PC-3 (cell line): ENCODE data around the gene PAM16. TPM values are rescaled to one million over a fixed set of nuclear protein-coding genes. Genes with fewer than 3 reads are reported as not detected.

Source experiments
- ATAC-seq: fragments of 200-7000 bp; cut with Tn5 transposase; 2 replicates; pipeline ENCODE4 v1.9.1; 2020; ENCODE audit warnings: mild to moderate bottlenecking, moderate library complexity
- BruUV-seq: library from RNA; stranded (reverse); fragments of 400-500 nt; replicated peaks from 2 replicates; lab custom pipeline; 2021; lab: Mats Ljungman, UMichigan
- CTCF ChIA-PET: fragments of 300-600 bp; sonication (Branson Sonifier 250); formaldehyde crosslinking; loops from one replicate; lab custom pipeline; 2022; ENCODE audit warnings: antibody characterized with exemption; lab: Charles Lee
- POLR2A ChIA-PET: fragments of 300-600 bp; sonication (Branson Sonifier 250); formaldehyde crosslinking; loops from one replicate; lab custom pipeline; 2022; ENCODE audit warnings: antibody characterized with exemption; ENCODE audit not compliant: unreplicated experiment; lab: Charles Lee
- DNase-seq: peaks from one replicate; pipeline ENCODE4 v3.0.0-alpha.2; 2015
- H2AFZ ChIP-seq: fragments of 300-600 bp; sonication (generic); 2 replicates; pipeline ENCODE4 v1.6.0; 2016; ENCODE audit warnings: antibody characterized with exemption, low read length
- H3F3A ChIP-seq: fragments of 300-600 bp; sonication (generic); one replicate; pipeline ENCODE4 v1.6.0; 2017; ENCODE audit warnings: antibody characterized with exemption, low read length, control low read depth, mild to moderate bottlenecking; ENCODE audit not compliant: unreplicated experiment
- H3K27ac ChIP-seq: fragments of 300-600 bp; sonication (generic); 2 replicates; pipeline ENCODE4 v1.5.1; 2016; ENCODE audit warnings: mild to moderate bottlenecking, low read length
- H3K27me3 ChIP-seq: fragments of 300-600 bp; sonication (generic); 2 replicates; pipeline ENCODE4 v1.6.1; 2016; ENCODE audit warnings: low read length, mixed read lengths
- H3K36me3 ChIP-seq: fragments of 300-600 bp; sonication (generic); 2 replicates; pipeline ENCODE4 v1.6.1; 2016; ENCODE audit warnings: low read depth, mixed run types, low read length, mixed read lengths
- H3K4me1 ChIP-seq: fragments of 300-600 bp; sonication (generic); 2 replicates; pipeline ENCODE4 v1.5.1; 2016; ENCODE audit warnings: low read length; ENCODE audit not compliant: insufficient read depth
- H3K4me2 ChIP-seq: fragments of 300-600 bp; sonication (generic); 2 replicates; pipeline ENCODE4 v1.6.0; 2016; ENCODE audit warnings: low read length
- H3K4me3 ChIP-seq: fragments of 300-600 bp; sonication (generic); 2 replicates; pipeline ENCODE4 v1.5.1; 2016; ENCODE audit warnings: mild to moderate bottlenecking, low read length, mixed read lengths
- H3K79me2 ChIP-seq: fragments of 300-600 bp; sonication (generic); 2 replicates; pipeline ENCODE4 v1.6.1; 2017; ENCODE audit warnings: low read length, mixed read lengths
- H3K9ac ChIP-seq: fragments of 300-600 bp; sonication (generic); 2 replicates; pipeline ENCODE4 v1.6.0; 2016; ENCODE audit warnings: mild to moderate bottlenecking, low read length
- H3K9me2 ChIP-seq: fragments of 300-600 bp; sonication (generic); replicated peaks from 2 replicates; pipeline ENCODE4 v1.6.1; 2016; ENCODE audit warnings: mixed run types, low read length, mixed read lengths
- H3K9me3 ChIP-seq: fragments of 300-600 bp; sonication (generic); 2 replicates; pipeline ENCODE4 v1.6.1; 2016; ENCODE audit warnings: low read length, mixed read lengths
- H4K20me1 ChIP-seq: fragments of 300-600 bp; sonication (generic); 2 replicates; pipeline ENCODE4 v1.6.1; 2016; ENCODE audit warnings: low read length, mixed read lengths
- EZH2 ChIP-seq: fragments of 300-600 bp; sonication (generic); IDR thresholded peaks from one replicate; pipeline ENCODE4 v1.6.1; 2017; ENCODE audit warnings: antibody characterized with exemption, mild to moderate bottlenecking, low read length; ENCODE audit not compliant: unreplicated experiment
- EZH2phosphoT487 ChIP-seq: fragments of 300-600 bp; sonication (generic); IDR thresholded peaks from 2 replicates; pipeline ENCODE4 v1.6.1; 2018; ENCODE audit warnings: mild to moderate bottlenecking, antibody characterized with exemption, low read length, borderline replicate concordance
- intact Hi-C: fragments of 100-400 bp; cut with micrococcal nuclease; formaldehyde crosslinking; loops from 2 replicates; pipeline ENCODE4 v1.9.0; 2023
- total RNA-seq: library from RNA; depleted of rRNA; stranded (reverse); fragments of >200 nt; gene quantifications from 2 replicates; pipeline ENCODE4 v1.2.3, GENCODE V29; 2014
- TF ChIP-seq, protein P1 (sequence below): fragments of 300-600 bp; sonication (generic); conservative IDR thresholded peaks from 2 replicates; pipeline ENCODE4 v1.5.1; 2017; ENCODE audit warnings: antibody characterized with exemption, low read depth, mild to moderate bottlenecking, low read length

Gene PAM16
- total RNA-seq, 1 experiment from 2014 or later: 95.5 TPM

DNA sequence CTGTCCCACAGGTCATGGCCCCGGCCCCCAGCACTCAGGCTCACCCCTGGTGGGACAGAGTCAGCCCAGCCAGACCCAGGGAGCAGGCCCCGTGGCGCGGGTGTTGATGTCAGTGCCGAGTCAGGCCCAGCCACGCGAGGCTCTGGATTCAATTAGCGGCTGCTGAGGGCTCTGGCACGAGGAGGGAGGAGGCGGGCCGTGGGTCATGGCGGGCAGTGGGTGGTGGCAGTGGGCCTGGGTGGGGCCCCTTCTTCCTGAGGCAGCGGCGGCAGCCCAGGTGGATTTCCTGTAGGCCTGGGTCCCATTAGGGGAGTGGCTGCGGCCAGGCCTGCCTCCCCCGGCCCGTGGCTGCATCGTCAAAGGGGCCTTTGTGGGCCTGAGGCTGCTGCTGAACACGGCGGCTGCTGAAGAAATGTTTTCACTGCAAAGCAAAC, 33.4 kb upstream of the PAM16 start:
- Histone ChIP-seq H3K79me2 (no peaks in the 10 kb centered on the region), H3K4me3 (no peak overlapping the region), H3K9me3 (no peaks in the 10 kb centered on the region), H2AFZ (no peak overlapping the region), H4K20me1 (no peaks in the 10 kb centered on the region), H3K27me3 (no peaks in the 10 kb centered on the region), H3K4me1 (no peaks in the 10 kb centered on the region), H3K9me2 (no peaks in the 10 kb centered on the region), H3F3A (no peaks in the 10 kb centered on the region), H3K9ac (no peak overlapping the region), H3K27ac (no peak overlapping the region), H3K36me3 (no peaks in the 10 kb centered on the region), H3K4me2 (no peak overlapping the region)
- ATAC-seq (no peak), DNase-seq (no peak)
- CTCF ChIA-PET: no interaction called here
- BruUV-seq: no TSS peak
- TF ChIP-seq, protein P1, sequence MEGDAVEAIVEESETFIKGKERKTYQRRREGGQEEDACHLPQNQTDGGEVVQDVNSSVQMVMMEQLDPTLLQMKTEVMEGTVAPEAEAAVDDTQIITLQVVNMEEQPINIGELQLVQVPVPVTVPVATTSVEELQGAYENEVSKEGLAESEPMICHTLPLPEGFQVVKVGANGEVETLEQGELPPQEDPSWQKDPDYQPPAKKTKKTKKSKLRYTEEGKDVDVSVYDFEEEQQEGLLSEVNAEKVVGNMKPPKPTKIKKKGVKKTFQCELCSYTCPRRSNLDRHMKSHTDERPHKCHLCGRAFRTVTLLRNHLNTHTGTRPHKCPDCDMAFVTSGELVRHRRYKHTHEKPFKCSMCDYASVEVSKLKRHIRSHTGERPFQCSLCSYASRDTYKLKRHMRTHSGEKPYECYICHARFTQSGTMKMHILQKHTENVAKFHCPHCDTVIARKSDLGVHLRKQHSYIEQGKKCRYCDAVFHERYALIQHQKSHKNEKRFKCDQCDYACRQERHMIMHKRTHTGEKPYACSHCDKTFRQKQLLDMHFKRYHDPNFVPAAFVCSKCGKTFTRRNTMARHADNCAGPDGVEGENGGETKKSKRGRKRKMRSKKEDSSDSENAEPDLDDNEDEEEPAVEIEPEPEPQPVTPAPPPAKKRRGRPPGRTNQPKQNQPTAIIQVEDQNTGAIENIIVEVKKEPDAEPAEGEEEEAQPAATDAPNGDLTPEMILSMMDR: no peak
- TF ChIP-seq EZH2 (no peak), EZH2phosphoT487 (no peak)
- POLR2A ChIA-PET: no interaction called here
- intact Hi-C loops: no loop called here

DNA sequence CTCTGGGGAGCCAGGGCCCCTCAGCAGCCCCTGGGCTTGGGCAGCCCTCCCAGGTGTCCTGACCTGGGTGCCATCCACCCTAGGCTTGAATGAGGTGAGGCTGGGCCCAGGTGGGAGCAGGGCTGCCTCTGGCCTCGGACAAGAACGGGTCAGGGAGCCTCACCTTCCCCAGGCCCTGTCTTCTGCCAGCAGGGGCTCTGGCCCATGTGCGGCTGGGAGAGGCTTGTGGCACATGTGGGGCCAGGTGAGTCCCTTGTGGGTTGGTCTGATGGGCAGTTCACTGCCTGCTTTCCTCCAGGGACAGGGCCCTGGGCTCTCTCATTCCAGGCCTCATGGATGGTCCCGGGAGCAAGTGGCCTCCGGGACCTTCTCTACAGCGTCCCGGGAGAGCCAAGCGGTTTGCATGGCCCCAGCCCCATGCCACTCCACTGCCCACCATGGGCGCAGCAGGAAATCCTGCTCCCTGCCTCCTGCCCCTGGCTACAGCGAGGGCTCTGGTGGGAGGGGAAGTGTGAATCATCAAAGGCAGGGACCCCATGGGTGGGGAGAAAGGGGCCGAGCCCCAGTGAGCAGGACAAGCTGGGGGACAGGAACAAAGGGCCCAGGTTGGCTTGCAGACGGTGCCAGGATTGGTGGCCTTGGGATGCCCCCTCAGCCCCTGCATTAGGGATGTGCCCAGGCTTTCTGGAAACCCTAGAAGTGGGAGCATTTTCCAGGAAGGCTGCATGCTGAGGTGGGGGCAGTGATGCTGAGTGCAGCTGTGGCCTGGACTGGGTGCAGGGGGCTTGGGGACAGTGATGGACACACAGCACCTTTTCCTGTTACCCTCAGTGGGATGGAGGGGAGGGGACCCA, 32.7 kb upstream of the PAM16 start:
- H4K20me1 ChIP-seq: no peaks in the 10 kb centered on the region
- intact Hi-C loops: no loop called here
- no peaks in the 10 kb centered on the region for H3K27me3 ChIP-seq
- H3K9me2 ChIP-seq: no peaks in the 10 kb centered on the region
- no peaks in the 10 kb centered on the region for H3K36me3 ChIP-seq
- no peaks in the 10 kb centered on the region for H3F3A ChIP-seq
- no peaks in the 10 kb centered on the region for H3K4me1 ChIP-seq
- ChIA-PET POLR2A (no interaction called here), CTCF (no interaction called here)
- no peak for ATAC-seq
- TF ChIP-seq, protein P1: no peak
- TF ChIP-seq EZH2 (no peak), EZH2phosphoT487 (no peak)
- no peaks in the 10 kb centered on the region for H3K79me2 ChIP-seq
- BruUV-seq: no TSS peak
- no peak for DNase-seq
- no peak overlapping the region for H3K27ac ChIP-seq
- no peaks in the 10 kb centered on the region for H3K9me3 ChIP-seq
- H3K4me2 ChIP-seq: no peak overlapping the region
- no peak overlapping the region for H3K4me3 ChIP-seq
- no peak overlapping the region for H3K9ac ChIP-seq
- no peak overlapping the region for H2AFZ ChIP-seq

DNA sequence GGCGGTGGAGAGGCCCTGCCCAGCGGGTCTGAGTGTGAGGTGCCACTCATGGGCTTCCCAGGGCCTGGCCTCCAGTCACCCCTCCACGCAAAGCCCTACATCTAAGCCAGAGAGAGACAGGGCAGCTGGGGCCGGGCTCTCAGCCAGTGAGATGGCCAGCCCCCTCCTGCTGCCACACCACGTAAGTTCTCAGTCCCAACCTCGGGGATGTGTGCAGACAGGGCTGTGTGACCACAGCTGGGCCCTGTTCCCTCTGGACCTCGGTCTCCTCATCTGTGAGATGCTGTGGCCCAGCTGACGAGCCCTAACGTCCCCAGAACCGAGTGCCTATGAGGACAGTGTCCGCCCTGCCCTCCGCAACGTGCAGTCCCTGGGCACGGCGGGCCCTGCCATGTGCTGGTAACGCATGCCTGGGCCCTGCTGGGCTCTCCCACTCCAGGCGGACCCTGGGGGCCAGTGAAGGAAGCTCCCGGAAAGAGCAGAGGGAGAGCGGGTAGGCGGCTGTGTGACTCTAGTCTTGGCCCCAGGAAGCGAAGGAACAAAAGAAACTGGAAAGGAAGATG, 31.8 kb upstream of the PAM16 start:
- Histone ChIP-seq H3K4me2 (no peak overlapping the region), H3K9me3 (no peaks in the 10 kb centered on the region), H3K36me3 (no peaks in the 10 kb centered on the region), H3K4me3 (no peak overlapping the region), H3F3A (no peaks in the 10 kb centered on the region), H3K79me2 (no peaks in the 10 kb centered on the region), H3K9ac (no peak overlapping the region), H3K27ac (no peak overlapping the region), H2AFZ (no peak overlapping the region), H3K4me1 (no peaks in the 10 kb centered on the region), H3K27me3 (no peaks in the 10 kb centered on the region), H3K9me2 (no peaks in the 10 kb centered on the region), H4K20me1 (no peaks in the 10 kb centered on the region)
- TF ChIP-seq, protein P1: no peak
- TF ChIP-seq EZH2 (no peak), EZH2phosphoT487 (no peak)
- ChIA-PET POLR2A (no interaction called here), CTCF (no interaction called here)
- intact Hi-C loops: no loop called here
- DNase-seq: no peak
- no TSS peak for BruUV-seq
- no peak for ATAC-seq
